ENCODE results near the gene PLA2G2F. TPM values are rescaled to one million over a fixed set of nuclear protein-coding genes. Genes with fewer than 3 reads are reported as not detected.

The PLA2G2F gene
- total and polyA plus RNA-seq, 9 of the 15 experiments (the other 6 are each of a cell fraction or from before 2014, with no cell fraction given), result not detected

GRCh38 chr1:20179371-20180128 is 40.4 kb downstream of the PLA2G2F start:
- H4K20me1 ChIP-seq (replicated peaks; ENCODE audit: control insufficient read depth, insufficient read depth, low read length), result no peaks in the 10 kb centered on the region
- DNase-seq (ENCODE audit: extremely low read depth in 1 of 4, low spot score in 3 of 4), result no peak
- ChIA-PET CTCF (ENCODE audit: low intra/inter-chr PET ratio) (no interaction called here), POLR2A (interaction anchor here (0.8 to 2.1 kb wide), 5 partner anchors 8 to 16 kb away, joined by 3 to 15 read pairs (median 3); no protein-coding TSS in a partner anchor)
- H3K79me2 ChIP-seq (ENCODE audit: control insufficient read depth, insufficient read depth, low read length), result no peaks in the 10 kb centered on the region
- intact Hi-C loops (cut with micrococcal nuclease) (no loop called here), in situ Hi-C loops (cut with MboI) (no loop called here)
- no peaks in the 10 kb centered on the region for H3K27me3 ChIP-seq (ENCODE audit: control insufficient read depth in 2 of 2, insufficient read depth in 2 of 2, low read length in 2 of 2)
- peak; percentile 64 for FAIRE-seq
- H3K27ac ChIP-seq (ENCODE audit: extremely low read depth, low read depth, low read length), result no peak overlapping the region
- peaks cover 7% of the 10 kb centered on the region for H3K9me3 ChIP-seq (replicated peaks; ENCODE audit: control insufficient read depth, insufficient read depth, low read depth, low read length)
- WGBS (ENCODE audit: insufficient coverage, low coverage, missing lambda C conversion rate), result 64% methylated on average over 2 of the region's 2 CpGs
- H3K4me1 ChIP-seq (replicated peaks in 1 of 2; ENCODE audit: control insufficient read depth in 2 of 2, insufficient read depth in 2 of 2, low read length in 2 of 2), result peaks cover 22 to 28% of the 10 kb centered on the region in 2 experiments
- no peak overlapping the region for H3K9ac ChIP-seq (ENCODE audit: insufficient read depth in 1 of 2, low read depth in 2 of 2, low read length in 2 of 2)
- no peak overlapping the region for H2AFZ ChIP-seq (ENCODE audit: low read depth, low read length)
- BruUV-seq (replicated peaks), result no TSS peak
- H3K9me1 ChIP-seq (ENCODE audit: control insufficient read depth, insufficient read depth, low read length), result no peaks in the 10 kb centered on the region
- no peak for ATAC-seq
- H3K4me2 ChIP-seq (ENCODE audit: insufficient read depth, low read length), result no peak overlapping the region
- no peak overlapping the region for H3K4me3 ChIP-seq
- H3K36me3 ChIP-seq (ENCODE audit: control insufficient read depth, insufficient read depth, low read length), result no peaks in the 10 kb centered on the region
- TF ChIP-seq CBX5 (IDR thresholded peaks at IDR 0.05; ENCODE audit: borderline replicate concordance, low read depth), result no peak
- 0 out of 2 replicates have a peak, but pooled peaks have one; percentile 51 for TF ChIP-seq DPF2 (IDR thresholded peaks at IDR 0.05)
- no peak for TF ChIP-seq SFPQ (IDR thresholded peaks at IDR 0.05; ENCODE audit: low read depth, low read length)
- TF ChIP-seq HINFP (tag; conservative IDR thresholded peaks at IDR 0.05; ENCODE audit: low read depth), result no peak
- no peak for TF ChIP-seq MLX (CRISPR knock-in tag; conservative IDR thresholded peaks at IDR 0.05)
- no peak for TF ChIP-seq NR2C2 (CRISPR knock-in tag; IDR thresholded peaks at IDR 0.05)
- TF ChIP-seq NR2C2 (tag; IDR thresholded peaks at IDR 0.05), result no peak
- no peak for TF ChIP-seq SLC30A9 (CRISPR knock-in tag; IDR thresholded peaks at IDR 0.05)
- no peak for TF ChIP-seq RFX7 (CRISPR knock-in tag; IDR thresholded peaks at IDR 0.05)
- TF ChIP-seq TCF15 (CRISPR knock-in tag; IDR thresholded peaks at IDR 0.05), result no peak
- no peak for TF ChIP-seq YY1 (IDR thresholded peaks at IDR 0.05; ENCODE audit: borderline replicate concordance in 1 of 3, control insufficient read depth in 1 of 3, extremely low read depth in 1 of 3, insufficient read depth in 3 of 3, insufficient read length in 1 of 3, insufficient replicate concordance in 2 of 3, low read depth in 1 of 3, low read length in 2 of 3)
- TF ChIP-seq NBN (IDR thresholded peaks at IDR 0.05; ENCODE audit: low read depth), result peak; percentile 48; the same call in 1 of the 2 replicates
- no peak for TF ChIP-seq ZNF354B (CRISPR knock-in tag; IDR thresholded peaks at IDR 0.05)
- TF ChIP-seq RUNX1 (IDR thresholded peaks at IDR 0.05; ENCODE audit: low read depth), result no peak
- TF ChIP-seq COPS2 (conservative IDR thresholded peaks at IDR 0.05), result no peak

Measured in K562 (cell line).